ENCODE results near the gene REV1. TPM values are rescaled to one million over a fixed set of nuclear protein-coding genes. Genes with fewer than 3 reads are reported as not detected.

The REV1 gene
- polyA plus RNA-seq, 1 experiment, result 17.9 TPM

GRCh38 chr2:99399795-99400194 lies 90.0 kb downstream of the REV1 start:
- ChIA-PET POLR2A (no interaction called here), CTCF (interaction anchor here (1.2 to 1.8 kb wide), 2 partner anchors 11 to 63 kb away, joined by 3 to 8 read pairs; partner anchors contain the start of gene EIF5B)
- Histone ChIP-seq H3K4me3 (ENCODE audit: low read depth, low read length) (no peak overlapping the region), H3K27me3 (ENCODE audit: control insufficient read depth, insufficient read depth, low read length) (no peaks in the 10 kb centered on the region), H3K36me3 (ENCODE audit: control insufficient read depth, insufficient read depth, low read length) (peaks cover 9% of the 10 kb centered on the region; the same call in 1 of the 2 replicates)
- no peak for TF ChIP-seq CTCF (IDR thresholded peaks at IDR 0.05; ENCODE audit: insufficient read depth, low read depth, low read length)
- DNase-seq (ENCODE audit: low read depth), result no peak

GRCh38 chr2:99399063-99399462 lies 90.8 kb downstream of the REV1 start:
- H3K4me3 ChIP-seq (ENCODE audit: low read depth, low read length), result no peak overlapping the region
- peaks cover 7% of the 10 kb centered on the region; the same call in 1 of the 2 replicates for H3K36me3 ChIP-seq (ENCODE audit: control insufficient read depth, insufficient read depth, low read length)
- TF ChIP-seq CTCF (IDR thresholded peaks at IDR 0.05; ENCODE audit: insufficient read depth, low read depth, low read length), result no peak
- no peak for DNase-seq (ENCODE audit: low read depth)
- ChIA-PET POLR2A (no interaction called here), CTCF (interaction anchor here (0.7 to 1.8 kb wide), 2 partner anchors 9 to 62 kb away, joined by 3 to 8 read pairs; partner anchors contain the start of gene EIF5B)
- H3K27me3 ChIP-seq (ENCODE audit: control insufficient read depth, insufficient read depth, low read length), result no peaks in the 10 kb centered on the region

- DNase-seq (ENCODE audit: low read depth), result no peak
- Histone ChIP-seq H3K4me3 (ENCODE audit: low read depth, low read length) (no peak overlapping the region), H3K36me3 (ENCODE audit: control insufficient read depth, insufficient read depth, low read length) (peaks cover 6% of the 10 kb centered on the region; the same call in 1 of the 2 replicates), H3K27me3 (ENCODE audit: control insufficient read depth, insufficient read depth, low read length) (no peaks in the 10 kb centered on the region)
- ChIA-PET POLR2A (no interaction called here), CTCF (interaction anchor here (0.7 to 1.8 kb wide), 2 partner anchors 9 to 61 kb away, joined by 3 to 8 read pairs; partner anchors contain the start of gene EIF5B)
- TF ChIP-seq CTCF (IDR thresholded peaks at IDR 0.05; ENCODE audit: insufficient read depth, low read depth, low read length), result no peak
These were observed 91.5 kb downstream of the REV1 start for GRCh38 chr2:99398303-99398702.

GRCh38 chr2:99397266-99397920 lies 92.4 kb downstream of the REV1 start:
- DNase-seq (ENCODE audit: low read depth), result no peak
- POLR2A ChIA-PET, result no interaction called here
- TF ChIP-seq CTCF (IDR thresholded peaks at IDR 0.05; ENCODE audit: insufficient read depth, low read depth, low read length), result no peak
- CTCF ChIA-PET, result no interaction called here
- Histone ChIP-seq H3K4me3 (ENCODE audit: low read depth, low read length) (no peak overlapping the region), H3K27me3 (ENCODE audit: control insufficient read depth, insufficient read depth, low read length) (no peaks in the 10 kb centered on the region), H3K36me3 (ENCODE audit: control insufficient read depth, insufficient read depth, low read length) (peaks cover 4% of the 10 kb centered on the region; the same call in 1 of the 2 replicates)

GRCh38 chr2:99395589-99396130 lies 94.2 kb downstream of the REV1 start:
- ChIA-PET CTCF (no interaction called here), POLR2A (no interaction called here)
- Histone ChIP-seq H3K27me3 (ENCODE audit: control insufficient read depth, insufficient read depth, low read length) (no peaks in the 10 kb centered on the region), H3K36me3 (ENCODE audit: control insufficient read depth, insufficient read depth, low read length) (peaks cover 4% of the 10 kb centered on the region; the same call in 1 of the 2 replicates), H3K4me3 (ENCODE audit: low read depth, low read length) (no peak overlapping the region)
- DNase-seq (ENCODE audit: low read depth), result no peak
- no peak for TF ChIP-seq CTCF (IDR thresholded peaks at IDR 0.05; ENCODE audit: insufficient read depth, low read depth, low read length)

Data from BJ (cell line).